GM18909 (cell line): Measurements from ENCODE around the gene ZHX3.

Experiments
- ATAC-seq: cut with Tn5 transposase; IDR thresholded peaks from one replicate; pipeline ENCODE4 v1.9.1; 2021; ENCODE audit warnings: mild to moderate bottlenecking; ENCODE audit not compliant: unreplicated experiment, poor library complexity

The ZHX3 gene

DNA sequence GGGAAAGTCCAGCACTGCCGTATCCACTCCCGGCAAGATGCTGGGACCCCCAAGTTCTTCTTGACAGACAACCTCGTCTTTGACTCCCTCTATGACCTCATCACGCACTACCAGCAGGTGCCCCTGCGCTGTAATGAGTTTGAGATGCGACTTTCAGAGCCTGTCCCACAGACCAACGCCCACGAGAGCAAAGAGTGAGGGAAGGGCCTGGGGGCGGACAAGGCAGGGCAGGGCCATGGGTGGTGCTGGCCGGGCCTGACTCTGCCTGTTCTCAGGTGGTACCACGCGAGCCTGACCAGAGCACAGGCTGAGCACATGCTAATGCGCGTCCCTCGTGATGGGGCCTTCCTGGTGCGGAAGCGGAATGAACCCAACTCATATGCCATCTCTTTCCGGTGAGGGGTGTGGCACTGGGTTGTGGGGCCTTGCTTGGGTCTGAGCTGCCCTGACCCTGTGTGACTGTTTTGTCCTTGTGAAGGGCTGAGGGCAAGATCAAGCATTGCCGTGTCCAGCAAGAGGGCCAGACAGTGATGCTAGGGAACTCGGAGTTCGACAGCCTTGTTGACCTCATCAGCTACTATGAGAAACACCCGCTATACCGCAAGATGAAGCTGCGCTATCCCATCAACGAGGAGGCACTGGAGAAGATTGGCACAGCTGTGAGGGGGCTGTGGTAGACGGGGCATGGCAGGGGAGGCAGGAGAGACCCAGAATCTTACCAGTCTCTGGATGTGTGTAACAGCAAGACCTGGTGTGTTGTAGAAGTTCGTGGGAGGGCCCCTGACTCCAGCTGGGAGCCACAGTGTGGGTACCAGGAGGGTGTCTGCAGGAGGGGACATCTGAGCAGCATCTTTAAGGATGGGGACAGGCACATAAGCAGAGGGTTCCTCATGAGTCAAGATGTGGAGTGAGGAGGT is 151.1 kb downstream of the ZHX3 start:
- ATAC-seq = no peak

DNA sequence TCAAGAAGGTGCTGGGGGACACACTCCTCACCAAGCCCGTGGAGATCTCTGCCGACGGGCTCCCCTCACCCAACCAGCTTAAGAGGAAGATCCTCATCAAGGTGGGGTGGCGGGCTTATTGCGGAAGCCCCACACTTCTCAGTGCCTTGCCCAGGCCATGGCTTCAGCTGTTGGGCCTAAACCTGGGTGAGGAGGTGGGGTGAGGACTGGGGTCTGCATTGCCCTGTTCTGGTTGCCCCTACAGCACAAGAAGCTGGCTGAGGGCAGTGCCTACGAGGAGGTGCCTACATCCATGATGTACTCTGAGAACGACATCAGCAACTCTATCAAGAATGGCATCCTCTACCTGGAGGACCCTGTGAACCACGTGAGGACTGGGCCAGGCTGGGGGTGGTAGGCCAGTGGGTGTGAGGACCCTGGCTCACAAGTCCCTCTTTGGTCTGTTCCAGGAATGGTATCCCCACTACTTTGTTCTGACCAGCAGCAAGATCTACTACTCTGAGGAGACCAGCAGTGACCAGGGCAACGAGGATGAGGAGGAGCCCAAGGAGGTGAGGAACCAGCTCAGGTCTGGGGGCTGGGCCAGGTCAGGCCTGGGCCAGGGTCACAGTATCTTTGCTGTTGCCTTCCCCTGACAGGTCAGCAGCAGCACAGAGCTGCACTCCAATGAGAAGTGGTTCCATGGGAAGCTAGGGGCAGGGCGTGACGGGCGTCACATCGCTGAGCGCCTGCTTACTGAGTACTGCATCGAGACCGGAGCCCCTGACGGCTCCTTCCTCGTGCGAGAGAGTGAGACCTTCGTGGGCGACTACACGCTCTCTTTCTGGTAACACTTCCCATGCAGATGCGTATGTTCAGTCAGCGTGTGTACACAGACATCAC is 152.3 kb downstream of the ZHX3 start:
- no peak for ATAC-seq

DNA sequence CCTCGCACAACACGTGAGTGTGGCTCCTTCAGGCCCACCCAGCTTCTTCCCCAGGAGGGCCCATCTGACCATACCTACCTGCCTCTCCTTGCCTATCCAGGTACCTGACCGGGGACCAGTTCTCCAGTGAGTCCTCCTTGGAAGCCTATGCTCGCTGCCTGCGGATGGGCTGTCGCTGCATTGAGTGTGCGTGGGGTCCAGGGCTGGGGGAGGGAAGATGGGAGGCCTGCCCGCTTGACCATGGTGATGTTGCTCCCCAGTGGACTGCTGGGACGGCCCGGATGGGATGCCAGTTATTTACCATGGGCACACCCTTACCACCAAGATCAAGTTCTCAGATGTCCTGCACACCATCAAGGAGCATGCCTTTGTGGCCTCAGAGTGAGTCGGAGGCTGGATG is 153.7 kb downstream of the ZHX3 start:
- ATAC-seq = no peak

DNA sequence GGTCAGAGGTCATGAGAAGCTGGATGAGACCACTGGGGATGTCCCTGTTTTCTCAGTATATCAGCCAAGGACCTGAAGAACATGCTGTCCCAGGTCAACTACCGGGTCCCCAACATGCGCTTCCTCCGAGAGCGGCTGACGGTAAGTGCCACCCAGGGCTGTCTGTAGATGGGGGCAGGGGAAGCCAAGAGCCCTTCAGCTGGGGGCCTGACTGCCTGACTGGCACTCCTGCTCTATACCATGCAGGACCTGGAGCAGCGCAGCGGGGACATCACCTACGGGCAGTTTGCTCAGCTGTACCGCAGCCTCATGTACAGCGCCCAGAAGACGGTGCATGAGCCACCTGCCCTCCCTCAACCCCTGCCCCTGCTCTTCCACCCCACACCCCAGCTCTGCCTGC is 155.1 kb downstream of the ZHX3 start:
- no peak for ATAC-seq

DNA sequence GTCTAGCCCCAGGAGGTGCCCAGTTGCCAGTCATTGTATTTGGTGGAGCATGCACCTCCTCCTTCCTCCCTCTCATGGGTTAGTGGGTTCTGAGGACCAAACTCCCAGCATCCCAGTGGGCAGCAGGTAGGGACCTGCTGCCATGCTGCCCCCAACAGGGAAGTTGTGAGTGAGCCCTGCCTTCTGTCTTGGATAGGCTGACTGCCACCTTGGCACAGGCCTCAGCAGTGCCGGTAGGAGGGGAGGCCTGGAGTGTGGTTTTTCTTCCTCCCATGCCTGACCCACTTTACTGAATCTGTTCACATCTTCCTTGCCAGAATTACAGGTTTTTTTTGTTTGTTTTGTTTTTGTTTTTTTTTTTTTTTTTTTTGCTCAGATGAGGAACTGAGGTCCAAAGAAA is 155.6 kb downstream of the ZHX3 start:
- no peak for ATAC-seq

DNA sequence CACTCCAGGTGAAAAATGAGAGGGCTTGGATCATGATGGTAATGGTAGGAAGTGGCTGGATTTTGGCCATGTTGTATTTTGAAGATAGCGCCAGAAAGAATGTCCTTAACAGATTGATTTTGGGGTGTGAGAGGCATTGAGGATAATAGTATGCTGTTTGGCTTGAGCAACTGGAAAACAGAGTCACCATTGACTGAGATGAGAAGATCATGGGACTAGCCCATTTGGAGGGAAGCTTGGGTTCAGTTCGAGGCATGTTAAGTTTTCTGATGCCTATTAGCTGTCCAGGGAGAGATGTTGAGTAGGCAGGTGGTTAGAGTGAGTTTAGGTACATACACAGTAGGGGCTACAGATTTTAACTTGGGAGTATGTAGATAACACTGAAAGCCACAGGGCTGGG is 156.8 kb downstream of the ZHX3 start:
- ATAC-seq = no peak

DNA sequence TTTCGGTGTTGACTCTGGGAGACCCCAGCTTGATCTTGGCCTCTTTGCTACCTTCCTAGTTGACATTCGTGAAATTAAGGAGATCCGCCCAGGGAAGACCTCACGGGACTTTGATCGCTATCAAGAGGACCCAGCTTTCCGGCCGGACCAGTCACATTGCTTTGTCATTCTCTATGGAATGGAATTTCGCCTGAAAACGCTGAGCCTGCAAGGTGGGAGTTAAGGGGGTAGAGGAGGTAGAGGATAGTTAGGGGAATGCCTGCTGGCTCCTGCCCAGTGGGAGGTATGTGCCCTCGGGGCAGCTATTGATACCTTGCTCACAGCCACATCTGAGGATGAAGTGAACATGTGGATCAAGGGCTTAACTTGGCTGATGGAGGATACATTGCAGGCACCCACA is 158.0 kb downstream of the ZHX3 start:
- no peak for ATAC-seq

DNA sequence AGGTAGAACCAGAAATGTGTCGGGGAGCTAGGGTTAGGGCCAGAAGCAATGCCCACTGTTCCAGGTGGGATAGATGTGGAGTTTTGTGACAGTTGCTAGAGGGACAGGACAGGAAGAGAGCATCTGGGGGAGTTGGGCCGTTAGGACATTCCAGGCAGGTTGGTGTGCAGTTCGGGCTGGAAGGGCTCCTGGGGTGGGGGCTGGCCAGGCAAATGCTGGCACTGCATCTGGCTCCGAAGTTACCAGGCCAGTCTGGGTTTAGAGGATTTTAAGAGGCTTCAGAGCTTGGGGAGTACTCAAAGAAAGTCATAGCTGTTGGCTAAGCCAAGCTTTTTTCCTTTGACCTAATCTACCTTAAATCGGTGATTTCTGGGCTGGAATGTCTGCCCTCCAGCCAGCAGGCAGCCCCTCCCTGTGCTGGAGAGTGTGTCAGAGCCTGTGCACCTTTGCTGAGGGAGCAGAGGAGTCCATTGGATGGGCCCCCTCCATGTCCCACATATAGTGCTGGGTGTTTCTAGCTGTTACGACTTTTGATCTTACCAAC is 159.4 kb downstream of the ZHX3 start:
- no peak for ATAC-seq

DNA sequence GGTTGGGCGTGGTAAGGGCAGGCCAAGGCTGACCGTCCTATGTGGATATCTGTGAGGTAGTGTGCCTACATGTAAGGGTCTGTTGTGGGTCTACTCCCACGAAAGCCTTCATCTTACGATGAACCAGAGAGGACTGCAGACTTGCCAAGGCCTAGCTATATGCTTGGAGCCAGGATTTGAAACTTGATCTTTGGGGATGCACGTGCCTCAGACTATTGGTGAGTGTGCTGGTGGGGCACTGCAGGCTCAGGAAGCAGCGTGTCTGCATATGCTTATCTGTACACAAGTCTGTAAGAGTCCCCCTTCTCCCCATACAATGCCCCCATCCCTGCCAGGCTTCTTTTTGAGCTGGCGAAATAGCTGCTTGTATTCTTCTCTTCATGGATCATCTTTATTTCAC is 162.3 kb downstream of the ZHX3 start:
- ATAC-seq = no peak

DNA sequence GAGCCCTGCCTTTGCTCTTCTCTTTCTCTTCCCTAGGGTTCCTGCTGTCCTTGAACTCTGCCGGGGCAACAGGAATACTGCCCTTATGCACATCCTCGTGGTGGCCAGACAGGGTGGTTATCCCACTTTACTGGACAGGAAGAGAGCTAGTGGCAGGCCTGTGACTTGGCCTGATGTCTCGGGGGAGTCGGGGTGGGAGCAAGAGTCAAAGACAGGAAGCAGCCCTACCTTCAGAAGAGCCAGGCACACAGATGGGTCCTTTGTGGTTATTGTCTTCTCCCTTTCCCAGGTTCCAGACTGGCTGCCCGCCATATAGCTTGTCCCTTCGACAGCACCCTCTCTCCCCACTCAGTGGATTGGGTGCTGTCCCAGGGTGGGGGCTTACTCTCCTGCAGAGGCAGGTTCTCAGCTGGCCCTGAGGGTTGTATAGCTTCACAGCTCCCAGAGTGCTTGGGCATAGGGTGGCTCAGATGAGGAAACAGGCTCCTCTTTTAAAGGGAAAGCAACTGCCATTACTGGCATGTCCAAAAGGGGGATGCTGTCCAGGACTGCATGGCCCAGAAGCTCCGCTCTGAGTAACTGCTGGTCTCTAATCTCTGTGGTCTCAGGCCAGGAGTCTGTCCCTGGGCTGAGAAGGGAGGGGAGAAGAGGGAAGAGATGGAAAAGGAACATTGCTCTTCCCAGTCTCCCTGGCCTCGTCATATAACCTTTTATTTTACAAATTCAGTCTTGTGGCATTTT is 162.9 kb downstream of the ZHX3 start:
- ATAC-seq = no peak

DNA sequence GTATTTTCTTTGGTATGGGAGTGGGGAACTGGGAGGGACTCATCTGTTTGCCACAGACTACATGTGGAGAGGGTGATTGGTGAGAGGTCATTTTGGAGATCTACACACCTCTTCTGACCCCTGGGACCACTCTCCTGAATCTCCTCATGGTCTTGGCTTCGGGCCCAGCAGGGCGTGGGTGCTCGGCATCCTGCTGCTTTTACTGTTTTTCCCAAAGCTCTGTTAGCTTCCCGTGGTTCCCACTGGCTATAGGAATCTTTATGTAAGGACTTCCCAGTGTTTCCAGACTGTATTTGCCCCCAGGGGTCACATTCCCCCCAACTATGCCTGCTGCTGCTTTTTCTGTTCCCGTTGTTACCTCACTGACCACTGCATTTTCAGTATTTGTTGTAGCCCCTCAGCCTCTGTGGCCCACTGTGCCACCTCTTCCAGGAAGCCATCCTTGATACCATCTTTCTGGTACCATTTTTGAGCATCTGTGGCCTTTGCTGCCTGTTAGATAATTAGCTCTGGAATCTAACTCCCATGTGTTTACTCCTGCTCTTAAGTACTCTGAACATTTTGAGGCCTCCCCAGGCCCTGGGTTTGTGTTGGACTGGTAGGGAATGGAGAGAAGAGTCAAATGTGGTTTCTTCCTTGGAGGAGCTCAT is 165.3 kb downstream of the ZHX3 start:
- no peak for ATAC-seq

DNA sequence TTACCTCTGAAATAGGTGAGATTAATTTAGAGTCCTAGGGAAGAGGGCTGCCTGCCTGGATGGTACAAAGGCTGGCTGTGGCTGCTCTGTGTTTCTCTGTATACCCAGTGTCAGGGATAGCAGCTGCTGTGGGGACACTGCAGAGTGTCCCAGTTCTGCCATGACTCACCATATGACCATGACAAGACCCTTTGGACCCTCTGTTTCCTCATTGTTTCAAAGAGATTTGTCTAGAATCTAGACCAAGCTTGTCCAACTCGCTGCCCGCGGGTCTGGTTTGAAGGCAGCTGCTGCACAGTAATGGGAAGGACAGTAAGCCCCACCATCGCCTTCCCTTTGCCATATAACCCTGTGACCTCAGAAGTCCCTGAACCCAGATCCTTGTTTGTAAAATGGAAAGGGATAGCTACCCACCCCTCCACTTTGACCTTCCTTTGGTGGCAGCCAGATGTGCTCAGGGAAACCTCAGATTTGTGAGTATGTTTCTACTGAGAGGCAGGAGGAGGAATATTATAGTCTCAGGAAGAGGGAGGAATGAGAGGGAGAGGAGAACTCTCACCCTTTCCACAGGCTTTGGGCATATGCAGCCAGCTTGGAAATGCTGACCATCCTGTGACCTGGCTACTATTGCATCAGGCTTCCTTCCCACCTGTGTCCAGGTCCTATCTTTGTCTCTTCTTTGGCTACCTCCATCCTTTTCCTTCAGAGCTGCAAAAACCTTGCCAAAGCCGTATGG is 166.2 kb downstream of the ZHX3 start:
- ATAC-seq = no peak

DNA sequence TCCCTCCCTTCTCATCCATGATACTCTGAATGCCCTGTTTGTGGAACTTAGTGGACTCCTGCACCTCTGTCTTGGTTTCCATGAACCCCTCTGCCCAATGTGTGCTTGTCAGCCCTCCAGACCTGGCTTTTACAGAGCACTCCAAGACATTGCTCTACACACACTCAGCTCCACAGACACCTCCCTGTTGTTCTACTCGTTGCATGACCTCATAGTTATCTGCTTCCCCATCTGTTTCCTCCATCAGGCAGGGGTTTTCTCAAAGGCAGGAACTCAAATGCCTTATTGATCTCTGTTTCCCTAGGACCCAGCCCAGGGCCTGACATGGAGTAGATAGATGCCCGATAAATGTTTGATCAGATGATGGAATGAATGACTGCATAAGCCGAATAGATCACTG is 166.9 kb downstream of the ZHX3 start:
- ATAC-seq = no peak

DNA sequence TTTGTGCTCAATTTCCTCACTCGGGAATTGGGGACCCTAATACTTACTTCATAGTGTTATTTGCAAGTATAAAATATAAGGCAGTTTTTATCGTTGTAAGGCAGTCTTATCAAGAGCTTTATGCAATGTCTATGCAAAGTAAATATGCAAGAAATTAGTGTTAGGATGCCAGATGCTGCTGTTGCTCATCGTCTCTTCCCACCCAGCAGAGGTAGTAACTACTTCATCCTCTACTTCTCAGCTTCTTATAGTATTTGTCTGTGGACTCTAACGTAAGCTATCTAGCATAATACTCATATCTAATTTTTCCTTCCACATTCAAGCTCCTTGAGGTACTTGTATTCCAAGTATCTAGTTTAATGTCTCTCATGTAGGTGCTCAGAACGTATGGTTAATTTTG is 168.6 kb downstream of the ZHX3 start:
- ATAC-seq = no peak

DNA sequence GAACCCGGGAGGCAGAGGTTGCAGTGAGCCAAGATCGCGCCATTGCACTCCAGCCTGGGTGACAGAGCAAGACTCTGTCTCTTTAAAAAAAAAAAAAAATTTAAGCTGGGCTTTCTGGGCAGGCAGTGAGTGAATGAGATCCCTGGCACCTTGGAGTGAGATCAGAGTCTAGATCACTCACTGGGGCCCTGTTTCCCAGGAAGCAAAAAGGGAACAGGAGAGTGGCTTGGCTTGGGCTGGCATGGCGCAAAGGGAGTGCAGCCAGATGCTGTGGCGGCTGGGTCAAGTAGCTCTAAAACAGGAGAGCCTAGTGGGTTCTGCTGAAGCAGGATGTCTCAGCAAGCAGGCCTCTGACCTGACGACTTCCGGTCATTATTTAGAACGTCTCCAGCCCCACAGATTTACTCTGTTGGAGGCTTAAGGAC is 169.8 kb downstream of the ZHX3 start:
- no peak for ATAC-seq

DNA sequence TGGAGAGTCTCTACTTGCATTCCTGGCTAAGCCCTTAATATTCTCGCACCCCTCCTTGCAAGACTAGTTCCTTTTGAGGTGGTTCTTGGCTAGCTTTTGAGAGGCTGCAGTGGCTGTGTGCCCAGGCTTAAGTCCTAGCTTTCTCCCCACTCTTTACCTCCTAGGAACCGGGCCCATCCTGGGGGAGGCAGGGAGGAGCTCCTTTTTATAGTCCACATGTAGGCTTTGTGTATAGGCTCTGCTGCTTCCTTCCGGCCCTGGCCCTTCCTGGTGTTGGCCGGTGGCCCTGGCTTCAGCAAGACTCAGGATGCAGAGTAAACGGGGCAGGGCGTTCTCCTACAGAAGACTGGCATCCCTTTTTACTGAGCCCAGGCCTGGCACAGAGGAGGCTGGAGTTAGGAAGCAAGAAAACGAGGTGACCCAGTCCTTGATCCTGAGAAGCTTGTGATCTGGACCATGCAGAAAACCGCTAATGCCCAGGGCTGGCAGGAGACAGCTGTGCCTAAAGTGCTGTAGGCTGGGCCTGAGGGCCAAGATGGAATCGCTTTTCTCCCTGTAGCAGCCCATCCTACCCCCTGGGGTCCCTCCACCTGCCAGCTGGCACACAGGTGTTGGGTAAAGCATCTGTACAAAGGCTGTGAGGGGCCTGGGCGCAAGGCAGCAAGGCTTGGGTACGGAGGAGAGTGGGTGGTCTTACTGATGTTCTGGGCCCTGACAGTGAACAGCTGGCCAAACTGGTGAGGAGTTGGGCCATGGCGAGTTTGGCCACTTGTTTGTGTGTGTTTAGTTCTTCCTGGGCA is 171.5 kb downstream of the ZHX3 start:
- no peak for ATAC-seq

DNA sequence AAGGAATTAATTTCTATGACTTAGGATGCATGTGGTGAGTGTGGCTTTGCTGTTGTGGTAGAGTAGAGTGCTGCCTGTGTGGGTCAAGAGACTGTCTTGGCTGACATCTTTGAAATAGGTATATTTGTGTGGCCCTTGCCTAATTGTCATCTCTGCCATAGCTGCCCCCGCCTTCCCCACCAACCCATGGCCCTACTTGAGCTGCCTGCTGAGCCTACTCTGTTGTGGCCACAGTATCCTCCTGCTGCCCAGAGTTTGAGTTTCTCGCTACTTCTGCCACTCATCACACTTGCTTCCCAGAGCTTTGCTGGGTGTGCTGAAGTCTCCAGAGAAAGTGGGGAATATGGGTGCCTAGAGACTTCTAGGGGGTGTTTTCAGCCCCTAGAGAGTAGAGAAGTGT is 172.2 kb downstream of the ZHX3 start:
- no peak for ATAC-seq

DNA sequence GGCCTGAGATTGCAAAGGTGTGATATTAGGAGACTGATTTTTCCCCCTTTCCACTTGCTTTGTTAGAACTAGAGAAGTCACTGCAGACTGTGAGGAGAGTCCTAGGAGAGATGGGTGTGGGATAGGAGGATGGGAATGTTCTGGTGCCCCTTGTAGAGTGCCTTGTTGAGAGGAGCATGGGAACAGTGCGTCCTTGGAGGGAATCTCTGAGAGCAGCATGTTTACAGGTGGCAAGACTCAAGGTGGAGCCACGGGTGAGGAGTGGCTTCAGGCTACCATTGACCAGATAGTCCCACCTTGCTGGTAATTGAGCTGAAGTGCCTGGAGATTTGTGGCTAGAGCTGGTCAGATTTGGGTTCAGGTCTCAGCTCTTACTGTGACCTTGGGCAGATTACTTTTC is 174.2 kb downstream of the ZHX3 start:
- no peak for ATAC-seq

DNA sequence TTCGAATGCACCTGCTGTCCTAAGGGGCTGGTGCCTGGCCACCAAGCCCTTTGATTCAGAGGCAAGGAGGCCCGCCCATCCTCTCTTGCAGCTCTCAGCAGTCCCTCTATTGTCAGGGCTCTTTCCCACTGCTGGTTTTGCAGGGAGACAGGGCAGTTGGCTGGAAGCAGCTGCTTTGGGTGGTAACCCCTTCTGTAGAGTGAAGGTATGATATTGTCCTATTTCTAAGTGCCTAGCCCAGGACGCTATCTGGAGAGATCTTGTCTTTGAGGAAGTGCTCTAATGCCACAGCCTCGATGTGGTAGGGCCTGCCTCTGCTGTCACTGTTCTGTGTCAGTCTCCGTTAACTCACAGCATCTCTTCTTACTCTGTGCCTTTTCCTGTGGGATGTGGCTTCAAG is 174.6 kb downstream of the ZHX3 start:
- no peak for ATAC-seq
